Activated T-cell treated with anti-CD3 and anti-CD28 coated beads, Interleukin-2, amount 50 U/mL, for 48 hours (primary cell): ENCODE results near the gene RGS10.
"Not testable (repeated sequence)": the region's sequence is repeated elsewhere in the genome, so short reads cannot be mapped to it uniquely, and the experiment has no call there.

ENCODE experiments used
- DNase-seq, 2 experiments: peaks; one replicate each; pipeline ENCODE4 v3.0.0-alpha.2; 2020

RGS10 gene

GRCh38 chr10:119538632-119539358 lies 3.7 kb downstream of the RGS10 start:
- peak; percentile 71 to 73 for DNase-seq

DNA sequence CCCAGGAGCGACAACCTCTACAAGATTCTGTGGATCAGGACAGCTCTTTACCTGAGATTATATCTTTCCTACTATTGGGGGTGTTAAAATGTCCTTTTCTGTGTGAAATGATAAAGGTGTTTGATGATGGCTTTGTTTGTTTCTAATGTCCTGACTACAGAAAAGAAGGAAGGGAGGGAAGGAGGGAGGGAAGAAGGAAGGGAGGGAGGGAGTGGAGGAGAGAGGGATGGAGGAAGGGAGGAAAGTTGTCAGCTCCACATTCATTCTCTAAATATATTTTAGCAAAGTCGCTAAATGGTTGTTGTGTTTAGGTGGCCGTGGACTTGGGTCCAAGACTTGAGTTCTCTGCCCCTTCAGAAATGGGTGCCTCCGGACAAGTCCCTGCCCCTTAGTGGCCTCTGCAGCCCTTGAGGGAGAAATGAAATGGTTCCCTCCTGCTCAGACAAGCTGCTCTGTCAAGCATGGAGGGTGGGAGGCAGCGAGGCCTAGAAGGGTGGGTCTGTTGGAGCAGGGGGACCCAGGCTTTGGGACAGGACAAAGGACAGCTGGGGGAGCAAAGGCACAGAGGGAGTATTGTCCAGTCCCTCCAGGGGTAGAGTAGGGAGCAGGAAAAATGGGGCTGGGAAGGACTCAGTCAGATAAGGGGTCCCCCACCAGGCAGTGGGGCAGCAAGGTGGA lies 4.4 kb downstream of the RGS10 start:
- DNase-seq, result no peak

GRCh38 chr10:119536508-119537025 lies 6.0 kb downstream of the RGS10 start:
- no peak for DNase-seq

DNA sequence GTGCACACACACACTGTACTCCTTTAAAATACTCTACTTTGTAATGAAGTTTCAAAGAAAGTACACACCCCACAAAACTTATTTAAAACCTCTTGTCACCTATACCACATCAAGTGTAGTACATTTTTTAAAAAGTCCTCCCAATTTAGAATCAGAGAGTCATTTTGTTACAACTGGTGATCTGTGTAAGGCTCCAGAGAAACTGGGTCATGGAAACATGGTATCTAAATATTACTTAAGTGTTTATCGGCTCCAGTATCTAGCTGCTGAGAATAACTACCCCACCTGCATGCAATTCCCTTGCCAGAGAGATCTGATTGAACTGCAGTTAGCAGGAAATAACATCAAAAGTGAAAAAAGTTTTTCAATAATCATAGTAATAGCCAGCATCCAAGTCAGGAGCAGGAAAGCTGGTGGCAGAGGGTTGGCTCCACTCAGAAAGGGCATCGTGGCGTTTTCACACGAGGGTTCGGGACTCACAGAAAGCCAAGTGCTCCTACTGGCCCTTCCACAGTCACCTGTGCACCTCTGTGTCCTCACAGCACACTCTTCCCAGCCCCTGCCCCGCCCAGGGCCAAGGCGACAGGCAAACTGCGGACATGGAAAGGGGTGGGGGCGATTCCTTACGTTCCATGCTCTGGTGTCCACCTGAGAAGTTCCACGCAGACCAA lies 6.5 kb downstream of the RGS10 start:
- DNase-seq, result no peak

- DNase-seq, result no peak
Observed at GRCh38 chr10:119535305-119535704, 7.2 kb downstream of the RGS10 start.

GRCh38 chr10:119533473-119533872 lies 9.0 kb downstream of the RGS10 start:
- DNase-seq, result no peak

DNA sequence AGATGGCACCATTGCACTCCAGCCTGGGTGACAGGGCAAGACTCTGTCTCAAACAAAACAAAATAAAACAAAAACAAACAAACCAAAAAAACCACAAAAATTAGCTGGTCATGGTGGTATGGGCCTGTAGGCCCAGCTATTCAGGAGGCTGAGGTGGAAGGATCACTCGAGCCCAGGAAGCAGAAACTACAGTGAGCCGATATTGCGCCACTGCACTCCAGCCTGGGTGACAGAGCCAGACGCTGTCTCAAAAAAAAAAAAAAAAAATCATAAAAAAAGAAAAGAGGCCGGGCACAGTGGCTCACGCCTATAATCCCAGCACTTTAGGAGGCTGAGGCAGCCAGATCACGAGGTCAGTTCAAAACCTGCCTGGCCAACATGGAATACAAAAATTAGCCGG lies 9.7 kb downstream of the RGS10 start:
- DNase-seq, result not testable (repeated sequence)

DNA sequence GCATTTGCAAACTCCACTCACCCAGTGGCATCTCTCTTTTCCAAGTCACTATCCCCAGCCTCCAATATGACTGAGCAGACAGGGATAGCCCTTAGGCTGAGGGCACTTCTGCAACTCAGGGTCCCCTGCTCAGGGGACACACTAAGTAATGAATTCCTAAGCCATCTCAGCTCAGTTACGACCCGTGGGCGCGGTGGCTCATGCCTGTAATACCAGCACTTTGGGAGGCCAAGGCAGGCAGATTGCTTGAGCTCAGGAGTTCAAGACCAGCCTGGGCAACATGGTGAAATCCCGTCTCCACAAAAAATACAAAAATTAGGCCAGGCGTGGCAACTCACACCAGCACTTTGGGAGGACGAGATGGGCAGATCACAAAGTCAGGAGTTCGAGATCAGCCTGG lies 10.3 kb downstream of the RGS10 start:
- not testable (repeated sequence) for DNase-seq

GRCh38 chr10:119531067-119531466 lies 11.5 kb downstream of the RGS10 start:
- DNase-seq, result no peak

DNA sequence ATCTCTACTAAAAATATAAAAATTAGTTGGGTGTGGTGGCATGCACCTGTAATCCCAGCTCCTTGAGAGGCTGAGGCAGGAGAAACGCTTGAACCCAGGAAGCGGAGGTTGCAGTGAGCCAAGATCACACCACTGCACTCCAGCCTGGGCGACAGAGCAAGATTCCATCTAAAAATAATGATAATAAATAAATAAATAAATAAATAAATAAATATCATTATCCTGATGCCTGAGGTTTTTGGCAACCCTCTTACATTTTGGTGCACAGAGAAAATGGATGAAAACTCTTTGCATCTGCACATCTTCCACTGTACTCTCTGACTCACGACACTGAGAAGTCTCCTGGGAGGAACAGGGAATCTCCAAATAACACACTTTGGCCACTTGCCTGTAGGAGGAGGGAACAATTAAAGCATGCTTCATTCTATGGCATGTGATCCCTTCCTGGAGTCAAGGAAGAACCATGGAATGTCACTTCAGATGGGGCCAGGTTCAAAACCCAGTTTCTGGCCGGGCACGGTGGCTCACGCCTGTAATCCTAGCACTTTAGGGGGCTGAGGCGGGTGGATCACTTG lies 13.8 kb downstream of the RGS10 start:
- peak in 1 of 2 experiments; percentile 15 for DNase-seq

- DNase-seq, result peak in 1 of 2 experiments; percentile 18
Observed at GRCh38 chr10:119526621-119527592, 15.6 kb downstream of the RGS10 start.

- no peak for DNase-seq
Observed at GRCh38 chr10:119526149-119526548, 16.4 kb downstream of the RGS10 start.

DNA sequence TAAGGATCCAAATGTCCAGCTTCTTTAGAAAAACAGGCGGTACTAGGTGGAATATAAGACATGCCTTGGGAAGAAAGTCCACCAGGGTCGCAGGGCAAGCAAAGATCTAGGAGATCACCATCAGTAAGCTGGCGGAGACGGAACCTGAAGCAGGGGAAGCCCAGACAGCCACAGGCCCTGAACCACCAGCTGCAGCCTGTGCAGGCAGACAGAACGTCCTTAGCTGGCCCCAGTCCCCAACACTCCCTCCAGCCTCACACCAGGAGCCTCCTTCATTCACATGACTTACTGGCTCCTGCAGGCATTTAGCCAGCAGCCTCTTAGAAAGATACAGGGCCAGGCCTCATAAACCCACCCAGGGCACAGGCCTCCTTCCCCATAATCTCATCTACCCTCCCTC lies 17.4 kb downstream of the RGS10 start:
- no peak for DNase-seq

DNA sequence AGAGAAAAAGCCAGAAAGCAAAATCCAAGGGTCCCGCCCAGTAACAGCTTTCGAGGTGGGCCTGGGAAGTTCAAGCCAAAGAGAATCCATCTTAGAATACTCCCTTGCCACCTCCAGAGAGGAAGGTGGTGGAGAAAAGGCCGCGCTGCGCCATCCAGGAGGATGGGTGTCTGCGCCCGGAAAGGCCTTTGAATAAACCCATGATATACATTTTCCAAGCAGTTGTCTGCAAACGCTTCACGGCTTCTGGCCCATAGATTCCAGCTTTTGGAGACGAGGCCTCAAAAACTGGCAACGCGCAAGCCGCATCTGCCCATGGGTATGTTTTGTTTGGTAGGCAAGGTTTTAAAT lies 17.8 kb downstream of the RGS10 start:
- DNase-seq, result no peak

- no peak for DNase-seq
Observed at GRCh38 chr10:119523895-119524719, 18.4 kb downstream of the RGS10 start.

DNA sequence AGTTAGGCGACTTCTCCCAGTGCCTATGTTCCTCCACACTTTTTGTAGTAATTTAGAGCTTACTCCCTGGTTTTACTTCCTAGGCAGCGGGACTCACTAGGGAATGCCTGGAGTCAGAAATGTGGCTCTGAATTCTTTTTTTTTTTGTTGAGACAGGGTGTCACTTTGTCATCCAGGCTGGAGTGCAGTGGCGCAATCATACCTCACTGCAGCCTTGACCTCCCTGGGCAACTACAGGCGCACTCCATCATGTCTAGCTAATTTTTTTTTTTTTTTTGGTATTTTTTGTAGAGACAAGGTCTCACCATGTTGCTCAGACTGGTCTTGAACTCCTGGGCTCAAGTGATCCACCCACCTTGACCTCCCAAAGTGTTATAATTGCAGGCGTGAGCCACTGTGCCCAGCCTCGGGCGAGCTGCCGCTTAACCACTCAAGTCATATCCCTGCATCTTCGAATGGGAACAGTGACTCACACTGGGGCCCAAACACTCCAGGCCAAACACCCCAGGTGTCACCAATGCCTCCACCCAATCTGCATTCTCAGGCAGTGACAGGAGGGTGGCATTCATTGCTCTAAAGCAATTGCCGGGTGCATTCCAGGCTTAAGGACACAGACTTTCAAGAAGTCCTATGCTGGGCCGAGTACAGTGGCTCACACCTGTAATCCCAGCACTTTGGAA lies 19.6 kb downstream of the RGS10 start:
- DNase-seq, result no peak

DNA sequence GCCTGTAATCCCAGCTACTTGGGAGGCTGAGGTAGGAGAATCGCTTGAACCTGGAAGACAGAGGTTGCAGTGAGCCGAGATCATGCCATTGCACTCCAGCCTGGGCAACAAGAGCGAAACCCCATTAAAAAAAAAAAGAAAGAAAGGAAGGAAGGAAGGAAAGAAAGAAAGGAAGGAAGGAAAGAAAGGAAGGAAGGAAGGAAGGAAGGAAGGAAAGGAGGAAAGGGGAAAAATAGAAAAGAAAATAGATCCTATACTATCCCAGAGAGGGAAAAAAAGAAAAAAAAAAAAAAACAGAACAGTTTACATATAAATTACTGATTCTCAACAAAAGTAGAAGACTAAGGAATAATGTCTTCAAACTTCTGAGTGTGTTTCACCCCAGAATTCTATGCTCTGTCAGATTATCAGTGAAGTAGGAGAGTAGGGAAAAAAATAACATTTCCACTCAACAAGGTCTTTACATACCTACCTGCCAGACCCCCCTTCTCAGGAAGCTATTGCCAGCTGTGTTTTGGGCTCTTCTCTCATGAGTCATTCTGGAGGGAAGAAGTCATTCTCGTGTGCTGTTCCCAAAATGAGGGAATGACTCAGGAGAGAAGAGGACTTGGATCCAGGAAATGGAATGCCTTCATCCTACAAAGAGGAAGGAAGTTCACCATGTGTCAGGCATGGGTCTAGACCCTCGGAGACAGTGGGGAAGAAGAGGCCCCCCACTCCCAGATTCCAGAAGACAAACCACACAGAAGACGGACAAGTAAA lies 20.9 kb downstream of the RGS10 start:
- DNase-seq, result no peak

GRCh38 chr10:119520283-119520682 lies 22.2 kb downstream of the RGS10 start:
- no peak for DNase-seq

DNA sequence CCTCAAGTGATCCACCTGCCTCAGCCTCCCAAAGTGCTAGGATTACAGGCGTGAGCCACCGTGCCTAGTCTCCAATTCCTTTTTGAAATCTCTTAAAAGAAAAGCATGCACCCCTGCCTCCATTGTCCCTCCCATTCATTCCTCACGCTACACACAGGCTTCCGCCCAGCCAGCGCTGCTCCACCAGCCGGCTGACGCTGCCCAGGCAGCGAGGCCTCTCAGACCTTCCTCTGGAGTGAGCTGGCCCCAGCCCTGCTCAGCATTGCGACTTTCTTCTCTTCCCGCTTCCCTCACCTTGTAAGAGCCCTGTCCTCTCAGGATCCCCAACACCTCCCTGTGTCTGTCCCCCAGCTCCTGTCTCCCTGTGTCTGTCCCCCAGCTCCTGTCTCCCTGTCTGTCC lies 23.6 kb downstream of the RGS10 start:
- DNase-seq, result no peak

GRCh38 chr10:119518176-119518575 lies 24.3 kb downstream of the RGS10 start:
- no peak for DNase-seq
